HEK293T (cell line): ENCODE results near the gene KRTAP10-7.

Source experiments
- CTCF ChIA-PET: fragments of 350-600 bp; formaldehyde crosslinking; extraction: SDS; loops from one replicate; lab custom pipeline; 2021; ENCODE audit warnings: antibody characterized with exemption, inconsistent platforms; lab: Yijun Ruan, JAX
- POLR2A ChIA-PET: fragments of 350-600 bp; formaldehyde crosslinking; extraction: SDS; loops from one replicate; lab custom pipeline; 2020; ENCODE audit warnings: antibody characterized with exemption, inconsistent platforms; lab: Yijun Ruan, JAX
- DNase-seq: peaks from one replicate; pipeline ENCODE4 v3.0.0; 2012; ENCODE audit warnings: mixed read lengths; ENCODE audit errors: extremely low spot score
- ARNT ChIP-seq: fragments of 450-650 bp; IDR thresholded peaks from 2 replicates; pipeline ENCODE4 v1.6.1; 2017; ENCODE audit warnings: mild to moderate bottlenecking
- BHLHE40 ChIP-seq: fragments of 450-650 bp; IDR thresholded peaks from 2 replicates; pipeline ENCODE4 v1.6.1; 2016; ENCODE audit warnings: mild to moderate bottlenecking, moderate library complexity, borderline replicate concordance
- CTBP1 ChIP-seq: fragments of 450-650 bp; IDR thresholded peaks from 2 replicates; pipeline ENCODE4 v1.6.1; 2016; ENCODE audit warnings: borderline replicate concordance
- ELF4 ChIP-seq: fragments of 450-650 bp; IDR thresholded peaks from 2 replicates; pipeline ENCODE4 v1.6.1; 2017; ENCODE audit warnings: antibody characterized with exemption
- FOXA1 ChIP-seq: fragments of 450-650 bp; IDR thresholded peaks from 2 replicates; pipeline ENCODE4 v1.6.1; 2016; ENCODE audit warnings: mild to moderate bottlenecking
- FOXK2 ChIP-seq: fragments of 450-650 bp; IDR thresholded peaks from 2 replicates; pipeline ENCODE4 v1.6.1; 2016; ENCODE audit warnings: mild to moderate bottlenecking
- FOXM1 ChIP-seq: fragments of 450-650 bp; IDR thresholded peaks from 2 replicates; pipeline ENCODE4 v1.6.1; 2017; ENCODE audit warnings: mild to moderate bottlenecking, borderline replicate concordance
- HDGF ChIP-seq: fragments of 450-650 bp; IDR thresholded peaks from 2 replicates; pipeline ENCODE4 v1.6.1; 2017; ENCODE audit warnings: antibody characterized with exemption, borderline replicate concordance
- L3MBTL2 ChIP-seq: fragments of 450-650 bp; conservative IDR thresholded peaks from 2 replicates; pipeline ENCODE4 v1.6.1; 2016; ENCODE audit warnings: mild to moderate bottlenecking
- LEF1 ChIP-seq: fragments of 450-650 bp; IDR thresholded peaks from 2 replicates; pipeline ENCODE4 v1.6.1; 2017; ENCODE audit warnings: mild to moderate bottlenecking, borderline replicate concordance
- NFRKB ChIP-seq: fragments of 450-650 bp; IDR thresholded peaks from 2 replicates; pipeline ENCODE4 v1.6.1; 2016; ENCODE audit warnings: mild to moderate bottlenecking, moderate library complexity
- PKNOX1 ChIP-seq: fragments of 450-650 bp; IDR thresholded peaks from 2 replicates; pipeline ENCODE4 v1.6.1; 2016
- SP1 ChIP-seq: fragments of 450-650 bp; IDR thresholded peaks from 2 replicates; pipeline ENCODE4 v1.6.1; 2017
- SUZ12 ChIP-seq: fragments of 450-650 bp; IDR thresholded peaks from 2 replicates; pipeline ENCODE4 v1.6.1; 2016; ENCODE audit warnings: mild to moderate bottlenecking
- TARDBP ChIP-seq: fragments of 450-650 bp; IDR thresholded peaks from 2 replicates; pipeline ENCODE4 v1.6.1; 2016
- ZNF384 ChIP-seq: fragments of 450-650 bp; IDR thresholded peaks from 2 replicates; pipeline ENCODE4 v1.6.1; 2016

Gene KRTAP10-7

DNA sequence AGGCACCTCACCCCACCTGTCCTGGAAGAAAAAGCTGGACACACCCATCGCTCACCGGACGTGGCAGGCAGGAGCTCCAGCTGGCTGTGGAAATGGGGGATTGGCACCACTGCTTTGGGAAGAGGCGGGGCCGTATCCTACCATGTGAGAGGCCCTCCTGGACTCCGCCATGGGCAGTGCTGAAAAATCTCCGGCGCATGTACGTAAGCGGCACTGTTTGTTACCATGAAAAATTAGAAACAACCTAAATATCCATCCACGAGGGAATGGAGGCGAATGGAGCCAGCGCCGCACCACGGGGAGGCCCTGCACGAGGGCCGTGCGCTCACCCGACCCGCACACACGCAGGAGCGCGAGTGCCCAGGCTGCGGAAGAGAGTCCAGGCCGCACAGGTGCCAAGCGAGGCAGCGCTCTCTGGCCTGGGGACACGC lies 14.6 kb downstream of the KRTAP10-7 start:
- CTCF ChIA-PET: no interaction called here
- POLR2A ChIA-PET: no interaction called here
- TF ChIP-seq TARDBP: no peak
- TF ChIP-seq ZNF384: no peak
- TF ChIP-seq NFRKB: no peak
- TF ChIP-seq FOXM1: no peak
- TF ChIP-seq HDGF: no peak
- TF ChIP-seq ARNT: no peak
- no peak for TF ChIP-seq SUZ12
- no peak for TF ChIP-seq FOXA1
- TF ChIP-seq L3MBTL2: no peak
- no peak for TF ChIP-seq FOXK2
- no peak for TF ChIP-seq PKNOX1
- TF ChIP-seq SP1: no peak
- TF ChIP-seq BHLHE40: no peak
- TF ChIP-seq CTBP1: no peak
- TF ChIP-seq LEF1: no peak
- no peak for TF ChIP-seq ELF4
- DNase-seq: no peak

DNA sequence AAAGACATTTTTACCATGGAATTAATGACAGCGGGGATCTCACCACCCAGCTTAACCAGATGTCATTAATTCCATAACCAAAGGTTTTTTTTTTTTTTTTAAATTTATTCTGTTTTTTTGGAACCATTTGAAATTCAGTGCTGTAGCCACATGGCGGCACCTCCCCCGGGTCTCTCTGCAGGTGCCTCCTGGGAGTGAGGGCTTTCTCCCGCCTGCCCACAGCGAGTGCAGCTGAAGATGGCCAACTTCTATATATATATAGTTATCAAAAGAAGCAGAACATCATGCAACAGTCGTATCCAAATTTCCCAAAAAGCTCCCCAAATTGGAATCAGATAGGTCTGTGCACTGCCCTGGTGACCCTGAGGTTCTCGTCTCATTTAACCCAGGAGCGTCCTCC lies 15.1 kb downstream of the KRTAP10-7 start:
- TF ChIP-seq SP1: no peak
- no peak for TF ChIP-seq NFRKB
- no peak for TF ChIP-seq PKNOX1
- no peak for TF ChIP-seq ELF4
- TF ChIP-seq ARNT: no peak
- TF ChIP-seq FOXM1: no peak
- TF ChIP-seq SUZ12: no peak
- TF ChIP-seq L3MBTL2: no peak
- no peak for TF ChIP-seq LEF1
- no peak for TF ChIP-seq HDGF
- POLR2A ChIA-PET: no interaction called here
- no peak for DNase-seq
- CTCF ChIA-PET: no interaction called here

DNA sequence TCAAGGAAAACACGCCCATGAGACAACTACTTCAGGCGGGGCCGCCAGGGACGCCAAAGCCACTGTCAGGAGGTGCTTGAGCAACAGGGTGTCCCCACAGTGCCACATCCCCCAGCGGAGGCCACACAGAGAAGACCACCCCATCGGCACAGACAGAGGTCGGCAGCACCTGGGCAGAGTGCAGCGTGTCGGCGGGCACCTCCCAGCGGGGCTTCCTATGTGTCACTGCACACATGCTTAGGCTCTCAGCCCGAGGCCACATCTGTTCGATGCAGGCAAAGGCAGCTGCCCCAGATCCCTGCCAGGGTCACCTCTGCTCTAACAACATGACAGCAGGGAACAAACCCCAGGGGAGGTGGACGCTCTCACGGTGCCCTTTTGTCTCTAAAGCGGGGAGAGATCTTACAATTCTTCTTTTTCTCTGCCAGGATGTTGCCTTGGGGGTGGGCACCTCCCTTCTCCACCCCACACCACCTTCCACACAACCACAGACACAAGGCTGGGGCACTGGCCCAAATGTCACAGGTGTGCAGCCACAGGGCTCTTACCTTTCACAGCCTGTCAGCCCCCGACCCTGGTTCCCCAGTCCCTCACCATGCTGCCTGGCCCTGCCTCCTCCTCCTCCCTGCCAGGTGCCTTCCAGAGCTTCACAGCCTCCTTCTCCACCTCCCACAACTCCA lies 15.7 kb downstream of the KRTAP10-7 start:
- no peak for DNase-seq
- POLR2A ChIA-PET: no interaction called here
- TF ChIP-seq NFRKB (no peak), HDGF (no peak), SP1 (no peak), BHLHE40 (no peak), FOXK2 (no peak), FOXA1 (no peak), L3MBTL2 (no peak), ARNT (no peak), CTBP1 (no peak)
- CTCF ChIA-PET: no interaction called here

DNA sequence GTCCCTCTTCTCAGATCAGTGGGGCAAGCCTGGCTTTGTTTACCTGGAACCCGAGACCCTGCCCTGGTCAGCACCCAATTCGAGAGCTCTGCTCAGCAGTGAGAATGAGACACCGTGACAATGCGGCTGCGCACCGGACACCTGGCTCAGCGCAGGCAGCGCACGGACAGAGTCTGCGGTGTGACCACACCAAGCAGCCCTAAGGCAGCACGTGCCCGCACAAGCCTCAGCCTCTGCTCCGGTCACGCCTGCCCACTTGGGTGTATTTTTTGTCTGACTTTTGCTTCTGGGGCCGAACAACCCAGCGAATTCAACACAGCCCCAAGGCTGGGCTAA lies 16.2 kb downstream of the KRTAP10-7 start:
- DNase-seq: no peak
- CTCF ChIA-PET: no interaction called here
- TF ChIP-seq PKNOX1: no peak
- no peak for TF ChIP-seq HDGF
- TF ChIP-seq FOXM1: no peak
- no peak for TF ChIP-seq ZNF384
- no peak for TF ChIP-seq SP1
- no peak for TF ChIP-seq L3MBTL2
- TF ChIP-seq LEF1: no peak
- no peak for TF ChIP-seq ARNT
- no peak for TF ChIP-seq FOXK2
- TF ChIP-seq SUZ12: no peak
- no peak for TF ChIP-seq CTBP1
- TF ChIP-seq BHLHE40: no peak
- no peak for TF ChIP-seq NFRKB
- no peak for TF ChIP-seq ELF4
- POLR2A ChIA-PET: no interaction called here

DNA sequence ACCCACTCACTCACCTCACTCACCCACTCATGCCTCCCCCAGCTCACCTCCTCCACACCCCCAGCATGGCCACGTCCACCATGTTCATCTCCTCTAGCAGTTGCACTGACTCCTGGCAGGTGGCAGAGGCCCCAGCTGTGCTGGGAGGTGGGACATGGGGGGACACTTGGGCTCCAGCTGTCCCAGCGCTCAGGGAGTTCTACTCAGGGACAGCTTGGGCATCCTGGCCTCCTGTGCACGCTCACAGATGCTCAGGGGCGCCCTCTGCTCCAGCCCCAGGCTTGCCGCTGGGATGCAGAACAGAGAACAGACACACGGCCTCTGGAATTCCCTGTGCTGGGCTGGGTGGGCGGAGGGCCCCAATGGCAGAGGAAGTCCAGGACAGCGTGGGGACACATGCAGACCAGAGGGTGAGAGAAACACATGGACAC lies 16.7 kb downstream of the KRTAP10-7 start:
- ChIA-PET CTCF (no interaction called here), POLR2A (no interaction called here)
- no peak for TF ChIP-seq FOXM1
- no peak for TF ChIP-seq PKNOX1
- TF ChIP-seq TARDBP: no peak
- no peak for TF ChIP-seq ARNT
- no peak for TF ChIP-seq NFRKB
- no peak for TF ChIP-seq ZNF384
- no peak for TF ChIP-seq SUZ12
- TF ChIP-seq CTBP1: no peak
- no peak for TF ChIP-seq BHLHE40
- no peak for TF ChIP-seq L3MBTL2
- TF ChIP-seq FOXA1: no peak
- no peak for TF ChIP-seq SP1
- no peak for TF ChIP-seq HDGF
- no peak for TF ChIP-seq LEF1
- no peak for TF ChIP-seq ELF4
- TF ChIP-seq FOXK2: no peak
- no peak for DNase-seq

- CTCF ChIA-PET: no interaction called here
- DNase-seq: no peak
- no peak for TF ChIP-seq FOXM1
- TF ChIP-seq HDGF: no peak
- no peak for TF ChIP-seq SUZ12
- TF ChIP-seq CTBP1: no peak
- TF ChIP-seq SP1: no peak
- no peak for TF ChIP-seq NFRKB
- no peak for TF ChIP-seq PKNOX1
- no peak for TF ChIP-seq L3MBTL2
- TF ChIP-seq ARNT: no peak
- POLR2A ChIA-PET: no interaction called here
These were observed 18.1 kb downstream of the KRTAP10-7 start for GRCh38 chr21:44618504-44618903.
